Thymus (tissue), 14 donors: Measurements from ENCODE around the gene GOSR1. TPM values are rescaled to one million over a fixed set of nuclear protein-coding genes. Genes with fewer than 3 reads are reported as not detected.
"Not testable (repeated sequence)": the region's sequence is repeated elsewhere in the genome, so short reads cannot be mapped to it uniquely, and the experiment has no call there.

Experiments
- DNase-seq, 9 donors: peaks; one replicate each; pipeline ENCODE4 v3.0.0-alpha.2; 2013; ENCODE audit warnings: low spot score in 9 of 9, low read depth in 6 of 9, missing footprints in 1 of 9
- H3K27ac ChIP-seq, 2 donors: one replicate each; pipeline ENCODE4 v1.5.1; 2013; ENCODE audit warnings: control low read depth in 1 of 2, low read depth in 1 of 2, low read length in 1 of 2, mild to moderate bottlenecking in 1 of 2, moderate library complexity in 1 of 2
- H3K27me3 ChIP-seq, 2 donors: one replicate each; pipeline ENCODE4 v1.5.1; 2013; ENCODE audit warnings: low read length in 1 of 2; ENCODE audit not compliant: control insufficient read depth in 2 of 2, insufficient read depth in 1 of 2
- H3K36me3 ChIP-seq, 2 donors: one replicate each; pipeline ENCODE4 v1.5.1; 2013; ENCODE audit warnings: low read length in 1 of 2, mild to moderate bottlenecking in 1 of 2, moderate library complexity in 1 of 2; ENCODE audit not compliant: control insufficient read depth in 2 of 2, insufficient read depth in 2 of 2
- H3K4me1 ChIP-seq, 2 donors: one replicate each; pipeline ENCODE4 v1.5.1; 2013; ENCODE audit warnings: low read length in 2 of 2; ENCODE audit not compliant: control insufficient read depth in 2 of 2, insufficient read depth in 2 of 2
- H3K4me3 ChIP-seq, 2 donors: one replicate each; pipeline ENCODE4 v1.5.1; 2013; ENCODE audit warnings: low read length in 2 of 2, control low read depth in 1 of 2, mild to moderate bottlenecking in 1 of 2
- H3K9me3 ChIP-seq, 2 donors: one replicate each; pipeline ENCODE4 v1.5.1; 2013; ENCODE audit warnings: low read length in 1 of 2, mild to moderate bottlenecking in 1 of 2; ENCODE audit not compliant: control insufficient read depth in 2 of 2, insufficient read depth in 1 of 2
- WGBS: extraction: QIAGEN DNeasy Blood & Tissue Kit; methylation state at CpG from one replicate; pipeline ENCODE4 v1.1.7; 2013; 5-methylcytosine and 5-hydroxymethylcytosine counted together
- long read RNA-seq, 10 donors: transcript quantifications; one replicate each; lab custom pipeline, GENCODE V29; 2026
- polyA plus RNA-seq: library from polyadenylated mRNA; stranded (reverse); fragments of 200-250 nt; gene quantifications from one replicate; pipeline ENCODE4 v1.2.3, GENCODE V29; 2013
- total RNA-seq: library from RNA; stranded (reverse); fragments of 120-200 nt; gene quantifications from one replicate; pipeline ENCODE4 v1.2.4, GENCODE V29; 2013
- donor health status: healthy.

GOSR1 gene
- total RNA-seq (26.2 TPM), polyA plus RNA-seq (22.2 TPM)
- long read RNA-seq, donor 1: 0 reads
- long read RNA-seq, donor 2: 0 reads
- long read RNA-seq, donor 3, full-length matches to known transcripts: 24 of 45 reads
- long read RNA-seq, donor 3, partial matches to known transcripts: 21 of 45 reads
- long read RNA-seq, donor 3, other reads (novel, unspliced or antisense): 0 of 45 reads
- long read RNA-seq, donor 4, full-length matches to known transcripts: 9 of 9 reads
- long read RNA-seq, donor 4, partial matches to known transcripts: 0 of 9 reads
- long read RNA-seq, donor 4, other reads (novel, unspliced or antisense): 0 of 9 reads
- long read RNA-seq, donor 5, full-length matches to known transcripts: 18 of 18 reads
- long read RNA-seq, donor 5, partial matches to known transcripts: 0 of 18 reads
- long read RNA-seq, donor 5, other reads (novel, unspliced or antisense): 0 of 18 reads
- long read RNA-seq, donor 6, full-length matches to known transcripts: 10 of 10 reads
- long read RNA-seq, donor 6, partial matches to known transcripts: 0 of 10 reads
- long read RNA-seq, donor 6, other reads (novel, unspliced or antisense): 0 of 10 reads
- long read RNA-seq, donor 7, full-length matches to known transcripts: 19 of 19 reads
- long read RNA-seq, donor 7, partial matches to known transcripts: 0 of 19 reads
- long read RNA-seq, donor 7, other reads (novel, unspliced or antisense): 0 of 19 reads
- long read RNA-seq, donor 8, full-length matches to known transcripts: 8 of 8 reads
- long read RNA-seq, donor 8, partial matches to known transcripts: 0 of 8 reads
- long read RNA-seq, donor 8, other reads (novel, unspliced or antisense): 0 of 8 reads
- long read RNA-seq, donor 9, full-length matches to known transcripts: 10 of 24 reads
- long read RNA-seq, donor 9, partial matches to known transcripts: 14 of 24 reads
- long read RNA-seq, donor 9, other reads (novel, unspliced or antisense): 0 of 24 reads
- long read RNA-seq, donor 10, full-length matches to known transcripts: 10 of 10 reads
- long read RNA-seq, donor 10, partial matches to known transcripts: 0 of 10 reads
- long read RNA-seq, donor 10, other reads (novel, unspliced or antisense): 0 of 10 reads

GRCh38 chr17:30477083-30477773, at the start of gene GOSR1:
Gene GOSR1 (plus strand): TSS chr17:30477408. CDS start chr17:30477434, 26 bp downstream.
- peaks cover 6 to 19% of the 10 kb centered on the region in 2 donors for H3K36me3 ChIP-seq
- WGBS: under 1% methylated on average over 37 of the region's 37 CpGs
- peak; percentile 82 to 97 (median 92) for DNase-seq
- peak within 1 kb of the TSS; percentile 85 to 90 for H3K27ac ChIP-seq
- H3K27me3 ChIP-seq: peaks cover 0 to 4% of the 10 kb centered on the region in 2 donors
- H3K4me1 ChIP-seq: peaks cover 0 to 5% of the 10 kb centered on the region in 2 donors
- H3K9me3 ChIP-seq: no peaks in the 10 kb centered on the region
- H3K4me3 ChIP-seq: peak within 1 kb of the TSS; percentile 85 to 99

- no peak for DNase-seq
- Histone ChIP-seq H3K36me3 (peaks cover 0 to 14% of the 10 kb centered on the region in 2 donors), H3K27ac (no peak overlapping the region), H3K4me1 (no peaks in the 10 kb centered on the region), H3K9me3 (no peaks in the 10 kb centered on the region), H3K4me3 (no peak overlapping the region), H3K27me3 (no peaks in the 10 kb centered on the region)
- 100% methylated on average over 1 of the region's 1 CpG for WGBS
Measured at GRCh38 chr17:30427611-30428010, 49.6 kb upstream of the GOSR1 start.

- H3K4me1 ChIP-seq: no peaks in the 10 kb centered on the region
- no peak overlapping the region for H3K4me3 ChIP-seq
- H3K36me3 ChIP-seq: peaks cover 1 to 13% of the 10 kb centered on the region in 2 donors
- no peaks in the 10 kb centered on the region for H3K27me3 ChIP-seq
- H3K27ac ChIP-seq: no peak overlapping the region
- no peaks in the 10 kb centered on the region for H3K9me3 ChIP-seq
- no peak for DNase-seq
- WGBS: 90% methylated on average over 1 of the region's 1 CpG
Measured at GRCh38 chr17:30429155-30429554, 48.1 kb upstream of the GOSR1 start.

- H3K4me1 ChIP-seq: no peaks in the 10 kb centered on the region
- no peaks in the 10 kb centered on the region for H3K9me3 ChIP-seq
- WGBS: 97% methylated on average over 1 of the region's 1 CpG
- DNase-seq: no peak
- peaks cover 7 to 11% of the 10 kb centered on the region in 2 donors for H3K36me3 ChIP-seq
- H3K27ac ChIP-seq: no peak overlapping the region
- no peak overlapping the region for H3K4me3 ChIP-seq
- H3K27me3 ChIP-seq: no peaks in the 10 kb centered on the region
Measured at GRCh38 chr17:30433514-30433913, 43.7 kb upstream of the GOSR1 start.

- Histone ChIP-seq H3K27ac (no peak overlapping the region), H3K4me3 (no peak overlapping the region), H3K27me3 (no peaks in the 10 kb centered on the region), H3K36me3 (peaks cover 7 to 11% of the 10 kb centered on the region in 2 donors), H3K4me1 (no peaks in the 10 kb centered on the region), H3K9me3 (no peaks in the 10 kb centered on the region)
- no peak for DNase-seq
Measured at GRCh38 chr17:30436729-30437128, 40.5 kb upstream of the GOSR1 start.

- no peaks in the 10 kb centered on the region for H3K4me1 ChIP-seq
- no peak for DNase-seq
Measured at GRCh38 chr17:30443721-30444120, 33.5 kb upstream of the GOSR1 start.

GRCh38 chr17:30446640-30447039, 30.6 kb upstream of the GOSR1 start:
- peaks cover 7 to 17% of the 10 kb centered on the region in 2 donors for H3K36me3 ChIP-seq
- not testable (repeated sequence) for H3K4me1 ChIP-seq, DNase-seq, H3K27me3 ChIP-seq, H3K9me3 ChIP-seq, H3K4me3 ChIP-seq, H3K27ac ChIP-seq

More at GRCh38 chr17:30443721-30444120, 33.5 kb upstream of the GOSR1 start:
- H3K27ac ChIP-seq: no peak overlapping the region
- no peaks in the 10 kb centered on the region for H3K9me3 ChIP-seq
- H3K27me3 ChIP-seq: no peaks in the 10 kb centered on the region
- H3K36me3 ChIP-seq: peaks cover 4 to 12% of the 10 kb centered on the region in 2 donors
- H3K4me3 ChIP-seq: no peak overlapping the region
- WGBS: 98% methylated on average over 6 of the region's 6 CpGs

- Histone ChIP-seq H3K4me3 (no peak overlapping the region), H3K36me3 (peaks cover 8 to 19% of the 10 kb centered on the region in 2 donors), H3K4me1 (no peaks in the 10 kb centered on the region), H3K27ac (no peak overlapping the region), H3K27me3 (no peaks in the 10 kb centered on the region), H3K9me3 (peaks cover 0 to 3% of the 10 kb centered on the region in 2 donors)
- WGBS: 98% methylated on average over 4 of the region's 4 CpGs
- no peak for DNase-seq
Measured at GRCh38 chr17:30449480-30449879, 27.7 kb upstream of the GOSR1 start.
